NCI-H2196 (cell line): ENCODE results near the gene CLDN16.

Experiments
- DNase-seq: peaks from one replicate; lab custom pipeline; 2025; ENCODE audit not compliant: unreplicated experiment; lab: John Stamatoyannopoulos, UW

Gene CLDN16

GRCh38 chr3:190378240-190378891 is 9.6 kb upstream of the CLDN16 start:
- DNase-seq, result no peak

GRCh38 chr3:190380184-190380583 is 7.8 kb upstream of the CLDN16 start:
- DNase-seq, result no peak

- DNase-seq, result no peak
These were observed 6.5 kb upstream of the CLDN16 start for GRCh38 chr3:190381441-190381840.

GRCh38 chr3:190382082-190382481 is 5.9 kb upstream of the CLDN16 start:
- no peak for DNase-seq

GRCh38 chr3:190384309-190384756 is 3.6 kb upstream of the CLDN16 start:
- DNase-seq, result no peak

GRCh38 chr3:190385731-190386688 is 2.0 kb upstream of the CLDN16 start:
- no peak for DNase-seq

- DNase-seq, result no peak
These were observed 740 bp downstream of the CLDN16 start for GRCh38 chr3:190388703-190389102.

- no peak for DNase-seq
These were observed 8.0 kb downstream of the CLDN16 start for GRCh38 chr3:190396001-190396400.

- DNase-seq, result no peak
These were observed 9.9 kb downstream of the CLDN16 start for GRCh38 chr3:190397889-190398288.

GRCh38 chr3:190399677-190400076 is 11.7 kb downstream of the CLDN16 start:
- DNase-seq, result no peak

- no peak for DNase-seq
These were observed 14.0 kb downstream of the CLDN16 start for GRCh38 chr3:190401963-190402362.

GRCh38 chr3:190404715-190405114 is 16.8 kb downstream of the CLDN16 start:
- DNase-seq, result no peak

- no peak for DNase-seq
These were observed 26.3 kb downstream of the CLDN16 start for GRCh38 chr3:190414297-190414696.

GRCh38 chr3:190424108-190424477 is 36.1 kb downstream of the CLDN16 start:
- DNase-seq, result no peak

GRCh38 chr3:190424478-190425439 is 36.8 kb downstream of the CLDN16 start:
- peak; percentile 57 for DNase-seq

- no peak for DNase-seq
These were observed 37.9 kb downstream of the CLDN16 start for GRCh38 chr3:190425833-190426232.

- no peak for DNase-seq
These were observed 39.0 kb downstream of the CLDN16 start for GRCh38 chr3:190426806-190427507.

- DNase-seq, result no peak
These were observed 41.7 kb downstream of the CLDN16 start for GRCh38 chr3:190429681-190430080.

- DNase-seq, result no peak
These were observed 42.9 kb downstream of the CLDN16 start for GRCh38 chr3:190430906-190431305.

- no peak for DNase-seq
These were observed 44.3 kb downstream of the CLDN16 start for GRCh38 chr3:190432216-190432615.
